Effector memory CD8-positive, alpha-beta T cell (primary cell): Measurements from ENCODE around the gene SP100.

ENCODE experiments used
- ATAC-seq: fragments of 150-1000 bp; cut with Tn5 transposase; replicated peaks from 2 replicates; pipeline ENCODE4 v1.10.0; 2021; ENCODE audit warnings: mild to moderate bottlenecking, moderate library complexity
- DNase-seq, 3 experiments: peaks; one replicate each; pipeline ENCODE4 v3.0.0; 2021
- H3K27ac Mint-ChIP-seq, 2 donors: one replicate each; pipeline ENCODE4 v1.8.0; 2022; ENCODE audit warnings: mild to moderate bottlenecking in 2 of 2, mixed read lengths in 2 of 2, moderate library complexity in 2 of 2
- H3K27me3 Mint-ChIP-seq, 2 donors: one replicate each; pipeline ENCODE4 v1.8.0; 2022; ENCODE audit warnings: mixed read lengths in 2 of 2
- H3K36me3 Mint-ChIP-seq: one replicate; pipeline ENCODE4 v1.8.0; 2022; ENCODE audit warnings: mild to moderate bottlenecking, moderate library complexity, mixed read lengths; ENCODE audit not compliant: insufficient read depth
- H3K4me1 Mint-ChIP-seq, 2 donors: one replicate each; pipeline ENCODE4 v1.8.0; 2022; ENCODE audit warnings: low read depth in 2 of 2, mixed read lengths in 2 of 2
- H3K4me3 Mint-ChIP-seq, 2 donors: one replicate each; pipeline ENCODE4 v1.8.0; 2022; ENCODE audit warnings: mild to moderate bottlenecking in 2 of 2, mixed read lengths in 2 of 2, moderate library complexity in 2 of 2
- H3K9me3 Mint-ChIP-seq, 2 donors: one replicate each; pipeline ENCODE4 v1.8.0; 2022; ENCODE audit warnings: mixed read lengths in 2 of 2

SP100 gene

GRCh38 chr2:230552181-230552580 lies 136.2 kb downstream of the SP100 start:
- Mint-ChIP-seq H3K27me3 (no peaks in the 10 kb centered on the region), H3K36me3 (no peaks in the 10 kb centered on the region), H3K27ac (no peak overlapping the region), H3K9me3 (no peaks in the 10 kb centered on the region), H3K4me3 (no peak overlapping the region), H3K4me1 (peaks cover 5 to 8% of the 10 kb centered on the region in 2 donors)
- DNase-seq (no peak), ATAC-seq (no peak)

GRCh38 chr2:230557065-230557464 lies 141.1 kb downstream of the SP100 start:
- no peaks in the 10 kb centered on the region for H3K27me3 Mint-ChIP-seq
- H3K4me1 Mint-ChIP-seq = peaks cover 5 to 8% of the 10 kb centered on the region in 2 donors
- no peaks in the 10 kb centered on the region for H3K36me3 Mint-ChIP-seq
- H3K4me3 Mint-ChIP-seq = no peak overlapping the region
- ATAC-seq (no peak), DNase-seq (no peak)
- no peak overlapping the region for H3K27ac Mint-ChIP-seq
- no peaks in the 10 kb centered on the region for H3K9me3 Mint-ChIP-seq

- no peaks in the 10 kb centered on the region for H3K9me3 Mint-ChIP-seq
- H3K4me1 Mint-ChIP-seq = peaks cover 2 to 4% of the 10 kb centered on the region in 2 donors
- H3K27me3 Mint-ChIP-seq = no peaks in the 10 kb centered on the region
- no peak overlapping the region for H3K4me3 Mint-ChIP-seq
- DNase-seq (no peak), ATAC-seq (no peak)
- no peaks in the 10 kb centered on the region for H3K36me3 Mint-ChIP-seq
- no peak overlapping the region for H3K27ac Mint-ChIP-seq
Observed at GRCh38 chr2:230564805-230565779, 149.1 kb downstream of the SP100 start.

- DNase-seq = no peak
- no peak overlapping the region for H3K4me3 Mint-ChIP-seq
- peaks cover 2 to 4% of the 10 kb centered on the region in 2 donors for H3K4me1 Mint-ChIP-seq
- H3K36me3 Mint-ChIP-seq = no peaks in the 10 kb centered on the region
- no peaks in the 10 kb centered on the region for H3K27me3 Mint-ChIP-seq
- H3K27ac Mint-ChIP-seq = no peak overlapping the region
- H3K9me3 Mint-ChIP-seq = peaks cover 8 to 13% of the 10 kb centered on the region in 2 donors
- ATAC-seq = no peak
Observed at GRCh38 chr2:230569298-230569697, 153.3 kb downstream of the SP100 start.

GRCh38 chr2:230570987-230571386 lies 155.0 kb downstream of the SP100 start:
- Mint-ChIP-seq H3K9me3 (peaks cover 13 to 15% of the 10 kb centered on the region in 2 donors), H3K4me3 (no peak overlapping the region), H3K27ac (no peak overlapping the region), H3K4me1 (peaks cover 7% of the 10 kb centered on the region in 2 donors), H3K27me3 (no peaks in the 10 kb centered on the region), H3K36me3 (no peaks in the 10 kb centered on the region)
- ATAC-seq (no peak), DNase-seq (no peak)

GRCh38 chr2:230575642-230576324 lies 159.8 kb downstream of the SP100 start:
- H3K27ac Mint-ChIP-seq = peak overlapping the region; percentile 9 to 54

GRCh38 chr2:230577114-230577513 lies 161.1 kb downstream of the SP100 start:
- Mint-ChIP-seq H3K4me3 (no peak overlapping the region), H3K4me1 (peaks cover 8 to 10% of the 10 kb centered on the region in 2 donors), H3K9me3 (peaks cover 10 to 15% of the 10 kb centered on the region in 2 donors), H3K36me3 (no peaks in the 10 kb centered on the region), H3K27ac (no peak overlapping the region), H3K27me3 (no peaks in the 10 kb centered on the region)
- ATAC-seq = no peak
- no peak for DNase-seq

More at GRCh38 chr2:230575642-230576324, 159.8 kb downstream of the SP100 start:
- H3K4me3 Mint-ChIP-seq = peak overlapping the region; percentile 46 to 52
- DNase-seq = peak; percentile 47 to 65 (median 49)
- peak; percentile 100 for ATAC-seq
- peaks cover 8 to 10% of the 10 kb centered on the region in 2 donors for H3K4me1 Mint-ChIP-seq
- peaks cover 10 to 15% of the 10 kb centered on the region in 2 donors for H3K9me3 Mint-ChIP-seq
- no peaks in the 10 kb centered on the region for H3K27me3 Mint-ChIP-seq
- H3K36me3 Mint-ChIP-seq = no peaks in the 10 kb centered on the region

GRCh38 chr2:230578106-230578505 lies 162.1 kb downstream of the SP100 start:
- Mint-ChIP-seq H3K4me3 (no peak overlapping the region), H3K27ac (no peak overlapping the region), H3K4me1 (peaks cover 12 to 20% of the 10 kb centered on the region in 2 donors), H3K27me3 (no peaks in the 10 kb centered on the region), H3K9me3 (peaks cover 10 to 14% of the 10 kb centered on the region in 2 donors), H3K36me3 (no peaks in the 10 kb centered on the region)
- no peak for ATAC-seq
- no peak for DNase-seq

- no peaks in the 10 kb centered on the region for H3K36me3 Mint-ChIP-seq
- ATAC-seq (no peak), DNase-seq (no peak)
- H3K9me3 Mint-ChIP-seq = no peaks in the 10 kb centered on the region
- peak overlapping the region in 1 of 2 donors; percentile 47 for H3K4me3 Mint-ChIP-seq
- peaks cover 4 to 13% of the 10 kb centered on the region in 2 donors for H3K4me1 Mint-ChIP-seq
- H3K27ac Mint-ChIP-seq = no peak overlapping the region
- H3K27me3 Mint-ChIP-seq = no peaks in the 10 kb centered on the region
Observed at GRCh38 chr2:230582851-230583283, 166.9 kb downstream of the SP100 start.

GRCh38 chr2:230583581-230583980 lies 167.6 kb downstream of the SP100 start:
- ATAC-seq (no peak), DNase-seq (no peak)
- no peaks in the 10 kb centered on the region for H3K9me3 Mint-ChIP-seq
- no peaks in the 10 kb centered on the region for H3K36me3 Mint-ChIP-seq
- H3K4me3 Mint-ChIP-seq = peak overlapping the region in 1 of 2 donors; percentile 47
- H3K27ac Mint-ChIP-seq = peak overlapping the region in 1 of 2 donors; percentile 44
- H3K27me3 Mint-ChIP-seq = no peaks in the 10 kb centered on the region
- peaks cover 4 to 13% of the 10 kb centered on the region in 2 donors for H3K4me1 Mint-ChIP-seq

- peaks cover 0 to 5% of the 10 kb centered on the region in 2 donors for H3K9me3 Mint-ChIP-seq
- H3K27me3 Mint-ChIP-seq = no peaks in the 10 kb centered on the region
- ATAC-seq (no peak), DNase-seq (no peak)
- no peaks in the 10 kb centered on the region for H3K36me3 Mint-ChIP-seq
- H3K4me1 Mint-ChIP-seq = peaks cover 13 to 26% of the 10 kb centered on the region in 2 donors
- no peak overlapping the region for H3K4me3 Mint-ChIP-seq
- no peak overlapping the region for H3K27ac Mint-ChIP-seq
Observed at GRCh38 chr2:230586328-230586982, 170.5 kb downstream of the SP100 start.

- no peak for DNase-seq
- Mint-ChIP-seq H3K36me3 (no peaks in the 10 kb centered on the region), H3K4me1 (peaks cover 27 to 30% of the 10 kb centered on the region in 2 donors), H3K27ac (peak overlapping the region; percentile 90 to 92), H3K9me3 (peaks cover 0 to 5% of the 10 kb centered on the region in 2 donors), H3K27me3 (no peaks in the 10 kb centered on the region), H3K4me3 (no peak overlapping the region)
- no peak for ATAC-seq
Observed at GRCh38 chr2:230589025-230589424, 173.0 kb downstream of the SP100 start.

- Mint-ChIP-seq H3K36me3 (no peaks in the 10 kb centered on the region), H3K4me1 (peaks cover 28 to 30% of the 10 kb centered on the region in 2 donors), H3K27me3 (no peaks in the 10 kb centered on the region), H3K27ac (peak overlapping the region; percentile 90 to 92), H3K4me3 (peak overlapping the region in 1 of 2 donors; percentile 48), H3K9me3 (peaks cover 0 to 5% of the 10 kb centered on the region in 2 donors)
- peak; percentile 54 for ATAC-seq
- no peak for DNase-seq
Observed at GRCh38 chr2:230589497-230590015, 173.6 kb downstream of the SP100 start.
